HG03565 (cell line): ENCODE measurements around the gene POC1B.

Experiments used
- ATAC-seq: cut with Tn5 transposase; IDR thresholded peaks from one replicate; pipeline ENCODE4 v1.9.1; 2021; ENCODE audit warnings: mild to moderate bottlenecking, moderate library complexity; ENCODE audit not compliant: unreplicated experiment

Gene POC1B

GRCh38 chr12:89424389-89424788, 101.5 kb downstream of the POC1B start:
- no peak for ATAC-seq

- no peak for ATAC-seq
These were observed 104.6 kb downstream of the POC1B start for GRCh38 chr12:89421092-89421835.

GRCh38 chr12:89418228-89418910, 107.5 kb downstream of the POC1B start:
- no peak for ATAC-seq

GRCh38 chr12:89417246-89417977, 108.4 kb downstream of the POC1B start:
- ATAC-seq: no peak

GRCh38 chr12:89416049-89416792, 109.6 kb downstream of the POC1B start:
- no peak for ATAC-seq

- ATAC-seq: no peak
These were observed 111.0 kb downstream of the POC1B start for GRCh38 chr12:89414851-89415250.

GRCh38 chr12:89414322-89414721, 111.5 kb downstream of the POC1B start:
- ATAC-seq: no peak

- ATAC-seq: no peak
These were observed 112.6 kb downstream of the POC1B start for GRCh38 chr12:89413234-89413633.

- no peak for ATAC-seq
These were observed 113.2 kb downstream of the POC1B start for GRCh38 chr12:89412665-89413064.

- no peak for ATAC-seq
These were observed 114.0 kb downstream of the POC1B start for GRCh38 chr12:89411846-89412245.

- no peak for ATAC-seq
These were observed 114.6 kb downstream of the POC1B start for GRCh38 chr12:89411234-89411633.

GRCh38 chr12:89405626-89406345, 120.1 kb downstream of the POC1B start:
- ATAC-seq: no peak

GRCh38 chr12:89401433-89402058, 124.3 kb downstream of the POC1B start:
- no peak for ATAC-seq

GRCh38 chr12:89400415-89400814, 125.4 kb downstream of the POC1B start:
- ATAC-seq: no peak

GRCh38 chr12:89395712-89396111, 130.1 kb downstream of the POC1B start:
- no peak for ATAC-seq

GRCh38 chr12:89393551-89394121, 132.2 kb downstream of the POC1B start:
- no peak for ATAC-seq

- no peak for ATAC-seq
These were observed 133.5 kb downstream of the POC1B start for GRCh38 chr12:89392391-89392790.

- no peak for ATAC-seq
These were observed 134.0 kb downstream of the POC1B start for GRCh38 chr12:89391726-89392336.
